K562 (cell line): Measurements from ENCODE around the gene FGGY. TPM values are rescaled to one million over a fixed set of nuclear protein-coding genes. Genes with fewer than 3 reads are reported as not detected.

Experiments
- ATAC-seq: fragments of 200-7000 bp; cut with Tn5 transposase; 3 replicates; pipeline ENCODE4 v1.9.1; 2020; ENCODE audit warnings: moderate library complexity
- BruUV-seq: library from RNA; stranded (reverse); fragments of 400-500 nt; replicated peaks from 2 replicates; lab custom pipeline; 2021; lab: Mats Ljungman, UMichigan
- CTCF ChIA-PET: fragments of 300-600 bp; formaldehyde crosslinking; extraction: SDS; loops from one replicate; lab custom pipeline; 2021; ENCODE audit warnings: low intra/inter-chr PET ratio; lab: Yijun Ruan, JAX
- POLR2A ChIA-PET: fragments of 300-600, 350-650 bp; sonication (Branson Sonifier 250); formaldehyde crosslinking; extraction: SDS; loops from one replicate; lab custom pipeline; 2021; ENCODE audit warnings: antibody characterized with exemption, inconsistent platforms; lab: Yijun Ruan, JAX
- DNase-seq, 4 experiments: peaks; one replicate each; pipeline versions ENCODE4 v3.0.0 to v3.0.0-alpha.2; 2011 to 2018; ENCODE audit warnings: low spot score in 3 of 4, mixed read lengths in 3 of 4; ENCODE audit errors: extremely low read depth in 1 of 4
- FAIRE-seq: peaks from 2 replicates; lab custom pipeline; 2011; peaks lifted over from hg19 to GRCh38; lab: Jason Lieb, UNC
- H2AFZ ChIP-seq: 2 replicates; pipeline ENCODE4 v1.6.0; 2011; ENCODE audit warnings: low read depth, low read length, control low read depth, inconsistent platforms
- H3K27ac ChIP-seq: fragments of 200-600 bp; 3 replicates; pipeline ENCODE4 v1.8.0; 2011; ENCODE audit warnings: low read depth, mild to moderate bottlenecking, control low read depth, inconsistent platforms, low read length, moderate library complexity, mixed read lengths; ENCODE audit errors: extremely low read depth
- H3K27me3 ChIP-seq, 2 experiments: fragments of 300-600 bp in 1 of 2; 2 replicates in 1 of 2; 3 replicates in 1 of 2; pipeline versions ENCODE4 v1.6.0 to v1.8.0; 2011; ENCODE audit warnings: inconsistent platforms in 2 of 2, low read length in 2 of 2, mild to moderate bottlenecking in 1 of 2, mixed read lengths in 1 of 2, moderate library complexity in 1 of 2; ENCODE audit not compliant: control insufficient read depth in 2 of 2, insufficient read depth in 2 of 2
- H3K36me3 ChIP-seq: fragments of 300-600 bp; 3 replicates; pipeline ENCODE4 v1.8.0; 2011; ENCODE audit warnings: mild to moderate bottlenecking, low read length, inconsistent platforms; ENCODE audit not compliant: control insufficient read depth, insufficient read depth
- H3K4me1 ChIP-seq, 2 experiments: fragments of 200-600 bp in 1 of 2; replicated peaks in 1 of 2; 2 replicates in 1 of 2; 3 replicates in 1 of 2; pipeline versions ENCODE4 v1.5.1 to v1.8.0; 2011; ENCODE audit warnings: inconsistent platforms in 2 of 2, low read length in 2 of 2, mild to moderate bottlenecking in 1 of 2, mixed read lengths in 1 of 2, moderate library complexity in 1 of 2; ENCODE audit not compliant: control insufficient read depth in 2 of 2, insufficient read depth in 2 of 2
- H3K4me2 ChIP-seq: 2 replicates; pipeline ENCODE4 v1.6.1; 2011; ENCODE audit warnings: low read length, control low read depth, inconsistent platforms, mixed read lengths; ENCODE audit not compliant: insufficient read depth
- H3K4me3 ChIP-seq: fragments of 200-600 bp; sonication (generic), shearing (Covaris generic); 2 replicates; pipeline ENCODE4 v1.5.1; 2016; ENCODE audit warnings: control low read depth, inconsistent platforms
- H3K79me2 ChIP-seq: fragments of 200-600 bp; 3 replicates; pipeline ENCODE4 v1.8.0; 2011; ENCODE audit warnings: low read length, inconsistent platforms; ENCODE audit not compliant: control insufficient read depth, insufficient read depth
- H3K9ac ChIP-seq, 2 experiments: 2 replicates each; pipeline versions ENCODE4 v1.6.0 to v1.6.1; 2011; ENCODE audit warnings: low read depth in 2 of 2, low read length in 2 of 2, control low read depth in 1 of 2, inconsistent platforms in 1 of 2, mild to moderate bottlenecking in 1 of 2, mixed read lengths in 1 of 2; ENCODE audit not compliant: insufficient read depth in 1 of 2
- H3K9me1 ChIP-seq: one replicate; pipeline ENCODE4 v1.6.0; 2011; ENCODE audit warnings: inconsistent platforms, mild to moderate bottlenecking, low read length, moderate library complexity; ENCODE audit not compliant: control insufficient read depth, insufficient read depth
- H3K9me3 ChIP-seq: replicated peaks from 2 replicates; pipeline ENCODE4 v1.5.1; 2011; ENCODE audit warnings: low read depth, low read length, inconsistent platforms; ENCODE audit not compliant: control insufficient read depth, insufficient read depth
- H4K20me1 ChIP-seq: replicated peaks from 2 replicates; pipeline ENCODE4 v1.6.1; 2011; ENCODE audit warnings: low read length, inconsistent platforms, mixed read lengths; ENCODE audit not compliant: control insufficient read depth, insufficient read depth
- MCM2 ChIP-seq: fragments of 450-650 bp; IDR thresholded peaks from 2 replicates; pipeline ENCODE4 v1.6.1; 2017; ENCODE audit warnings: low read depth, mild to moderate bottlenecking
- PCBP1 ChIP-seq: fragments of 200-400 bp; formaldehyde crosslinking; IDR thresholded peaks from 2 replicates; pipeline ENCODE4 v1.6.1; 2018; ENCODE audit warnings: mild to moderate bottlenecking, low read depth, low read length; ENCODE audit not compliant: poor library complexity, severe bottlenecking
- in situ Hi-C: fragments of 300-500 bp; cut with MboI; formaldehyde crosslinking; loops from 4 replicates; pipeline ENCODE4 v1.15.0; 2018; ENCODE audit warnings: inconsistent platforms, mixed read lengths
- intact Hi-C: fragments of 100-400 bp; cut with micrococcal nuclease; formaldehyde crosslinking; loops from 2 replicates; pipeline ENCODE4 v1.14.2; 2022
- polyA plus RNA-seq, 8 experiments: library from polyadenylated mRNA; depleted of rRNA in 4 of 8; stranded (reverse) in 5 of 8; unstranded in 3 of 8; fragments of >200 nt; fragmentation: Nextera tagmentation in 2 of 8; fragmentation: Illumina TruSeq in 1 of 8; extraction: Ambion mirVana in 2 of 8; extraction: Trizol in 1 of 8; gene quantifications; 2 replicates each; pipeline versions ENCODE4 v1.2.1 to v1.2.3, GENCODE V29; 2011 to 2014; ENCODE audit warnings: inconsistent platforms in 1 of 8, missing spikeins in 1 of 8
- total RNA-seq, 7 experiments: library from RNA; depleted of rRNA in 6 of 7; stranded (reverse); fragments of >200 nt in 6 of 7; fragmentation: Illumina TruSeq in 2 of 7; extraction: Trizol in 2 of 7; gene quantifications; 2 replicates each; pipeline versions ENCODE4 v1.2.1 to v1.2.3, GENCODE V29; 2011 to 2021; ENCODE audit warnings: low replicate concordance in 1 of 7
- TF ChIP-seq, protein P1 (sequence below), 2 experiments: fragments of 450-650 bp in 1 of 2; sonication (generic) in 1 of 2; formaldehyde crosslinking in 1 of 2; IDR thresholded peaks; 2 replicates each; pipeline versions ENCODE4 v1.7.1 to v1.9.0; 2016 to 2022; ENCODE audit warnings: inconsistent platforms in 1 of 2, mild to moderate bottlenecking in 1 of 2, missing genetic modification reagents in 1 of 2

Gene FGGY
- total and polyA plus RNA-seq, 9 of the 15 experiments (the other 6 are each of a cell fraction or from before 2014, with no cell fraction given) = 9.7 to 19.2 (median 12.6) TPM

DNA sequence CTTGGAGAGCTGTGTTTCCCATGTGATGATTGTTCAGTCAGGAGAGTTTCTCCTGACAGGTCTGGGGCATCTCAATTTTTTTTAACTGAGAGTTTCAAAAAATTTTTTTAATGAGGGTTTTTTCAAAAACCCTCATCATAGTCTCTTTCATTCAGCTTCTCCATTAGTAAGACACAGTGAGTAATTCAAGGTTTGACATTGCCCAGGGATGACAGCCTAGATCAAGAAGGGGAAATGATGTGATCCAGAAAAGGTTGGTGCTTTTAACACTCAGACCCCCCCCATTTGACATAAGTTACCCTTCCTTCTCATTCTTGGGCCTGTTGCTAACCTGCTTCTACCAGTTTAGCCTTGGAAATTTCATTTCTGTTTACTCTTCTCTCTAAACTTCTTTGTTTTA, 328.5 kb downstream of the FGGY start:
- no peaks in the 10 kb centered on the region for H3K79me2 ChIP-seq
- H3K9me3 ChIP-seq = no peaks in the 10 kb centered on the region
- no peak overlapping the region for H3K4me3 ChIP-seq
- no peaks in the 10 kb centered on the region for H3K27me3 ChIP-seq
- DNase-seq = no peak
- in situ Hi-C loops = no loop called here
- no peak for FAIRE-seq
- H3K9ac ChIP-seq = no peak overlapping the region
- H3K9me1 ChIP-seq = no peaks in the 10 kb centered on the region
- ChIA-PET CTCF (interaction anchor here (0.5 to 0.6 kb wide), 2 partner anchors 848 to 885 kb away, joined by 3 read pairs; no protein-coding TSS in a partner anchor), POLR2A (no interaction called here)
- no peaks in the 10 kb centered on the region for H3K36me3 ChIP-seq
- TF ChIP-seq MCM2 (no peak), PCBP1 (no peak)
- TF ChIP-seq, protein P1, sequence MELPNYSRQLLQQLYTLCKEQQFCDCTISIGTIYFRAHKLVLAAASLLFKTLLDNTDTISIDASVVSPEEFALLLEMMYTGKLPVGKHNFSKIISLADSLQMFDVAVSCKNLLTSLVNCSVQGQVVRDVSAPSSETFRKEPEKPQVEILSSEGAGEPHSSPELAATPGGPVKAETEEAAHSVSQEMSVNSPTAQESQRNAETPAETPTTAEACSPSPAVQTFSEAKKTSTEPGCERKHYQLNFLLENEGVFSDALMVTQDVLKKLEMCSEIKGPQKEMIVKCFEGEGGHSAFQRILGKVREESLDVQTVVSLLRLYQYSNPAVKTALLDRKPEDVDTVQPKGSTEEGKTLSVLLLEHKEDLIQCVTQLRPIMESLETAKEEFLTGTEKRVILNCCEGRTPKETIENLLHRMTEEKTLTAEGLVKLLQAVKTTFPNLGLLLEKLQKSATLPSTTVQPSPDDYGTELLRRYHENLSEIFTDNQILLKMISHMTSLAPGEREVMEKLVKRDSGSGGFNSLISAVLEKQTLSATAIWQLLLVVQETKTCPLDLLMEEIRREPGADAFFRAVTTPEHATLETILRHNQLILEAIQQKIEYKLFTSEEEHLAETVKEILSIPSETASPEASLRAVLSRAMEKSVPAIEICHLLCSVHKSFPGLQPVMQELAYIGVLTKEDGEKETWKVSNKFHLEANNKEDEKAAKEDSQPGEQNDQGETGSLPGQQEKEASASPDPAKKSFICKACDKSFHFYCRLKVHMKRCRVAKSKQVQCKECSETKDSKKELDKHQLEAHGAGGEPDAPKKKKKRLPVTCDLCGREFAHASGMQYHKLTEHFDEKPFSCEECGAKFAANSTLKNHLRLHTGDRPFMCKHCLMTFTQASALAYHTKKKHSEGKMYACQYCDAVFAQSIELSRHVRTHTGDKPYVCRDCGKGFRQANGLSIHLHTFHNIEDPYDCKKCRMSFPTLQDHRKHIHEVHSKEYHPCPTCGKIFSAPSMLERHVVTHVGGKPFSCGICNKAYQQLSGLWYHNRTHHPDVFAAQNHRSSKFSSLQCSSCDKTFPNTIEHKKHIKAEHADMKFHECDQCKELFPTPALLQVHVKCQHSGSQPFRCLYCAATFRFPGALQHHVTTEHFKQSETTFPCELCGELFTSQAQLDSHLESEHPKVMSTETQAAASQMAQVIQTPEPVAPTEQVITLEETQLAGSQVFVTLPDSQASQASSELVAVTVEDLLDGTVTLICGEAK (IDR thresholded peaks at IDR 0.05) = no peak
- TF ChIP-seq, protein P1 (CRISPR knock-in tag; IDR thresholded peaks at IDR 0.05) = no peak
- ATAC-seq = no peak
- no peaks in the 10 kb centered on the region for H3K4me1 ChIP-seq
- no TSS peak for BruUV-seq
- intact Hi-C loops = no loop called here
- H4K20me1 ChIP-seq = no peaks in the 10 kb centered on the region
- H3K4me2 ChIP-seq = no peak overlapping the region
- H2AFZ ChIP-seq = no peak overlapping the region
- H3K27ac ChIP-seq = no peak overlapping the region
